T-helper 2 cell (primary cell): Measurements from ENCODE around the gene DDX20.
A peak's percentile ranks its signal among the peaks of the same experiment; 100 is the strongest.

Experiments
- DNase-seq, 5 experiments: peaks; one replicate each; pipeline versions ENCODE4 v3.0.0 to v3.0.0-alpha.2; 2012 to 2022

The DDX20 gene

DNA sequence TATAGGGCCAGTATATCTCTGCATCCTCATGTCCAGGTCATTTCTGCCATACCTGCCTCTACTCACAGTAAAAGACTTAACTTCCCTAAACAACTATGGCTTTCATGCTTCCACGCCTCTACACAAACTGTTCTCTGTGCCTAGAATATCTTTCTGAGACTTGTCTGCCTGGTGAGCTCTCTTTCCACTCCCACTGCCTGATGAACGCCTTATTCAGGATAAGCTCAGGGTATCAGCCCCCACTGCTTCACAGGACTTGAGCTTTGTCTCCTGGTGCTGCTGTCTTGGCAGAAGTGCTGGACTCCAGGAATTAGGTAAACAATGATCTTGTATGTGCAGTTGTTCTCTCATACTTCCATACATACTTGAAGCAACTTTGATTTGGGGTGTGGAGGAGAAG is 4.8 kb upstream of the DDX20 start:
- no peak for DNase-seq

DNA sequence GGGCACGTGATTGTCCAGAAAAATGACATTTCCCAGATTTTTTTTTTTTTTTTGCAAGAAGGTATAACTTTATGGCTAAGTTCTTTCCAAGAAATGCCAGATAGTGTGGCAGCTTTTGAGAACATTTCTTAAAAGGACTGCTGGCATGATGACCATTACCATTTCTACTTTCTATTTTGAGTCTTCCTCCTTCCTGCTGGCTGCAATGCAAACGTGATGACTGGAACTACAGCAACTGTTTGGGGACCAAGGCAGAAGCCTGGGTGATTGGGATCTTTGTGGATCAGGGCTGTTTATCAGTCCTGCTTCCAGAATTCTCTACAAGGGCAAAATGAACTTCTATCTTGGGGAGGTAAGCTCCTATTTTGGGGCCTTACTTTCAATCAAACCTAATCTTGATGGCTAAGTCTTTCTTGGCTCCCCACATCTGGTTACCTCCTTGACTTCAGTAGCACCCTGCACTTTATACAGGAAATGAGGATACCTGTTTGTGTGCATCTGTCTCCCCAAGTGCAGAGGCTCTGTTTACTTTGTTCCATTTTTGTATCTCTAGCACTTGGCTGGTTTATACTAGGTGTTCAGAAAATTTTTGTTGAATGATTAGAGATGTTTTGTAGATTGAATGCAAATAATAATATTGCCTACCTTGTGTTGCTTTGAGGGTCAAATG is 3.7 kb upstream of the DDX20 start:
- DNase-seq = peak in 1 of 5 experiments; percentile 17

- peak in 2 of 5 experiments; percentile 16 to 84 for DNase-seq
Observed at GRCh38 chr1:111754984-111755330, 744 bp upstream of the DDX20 start.

DNA sequence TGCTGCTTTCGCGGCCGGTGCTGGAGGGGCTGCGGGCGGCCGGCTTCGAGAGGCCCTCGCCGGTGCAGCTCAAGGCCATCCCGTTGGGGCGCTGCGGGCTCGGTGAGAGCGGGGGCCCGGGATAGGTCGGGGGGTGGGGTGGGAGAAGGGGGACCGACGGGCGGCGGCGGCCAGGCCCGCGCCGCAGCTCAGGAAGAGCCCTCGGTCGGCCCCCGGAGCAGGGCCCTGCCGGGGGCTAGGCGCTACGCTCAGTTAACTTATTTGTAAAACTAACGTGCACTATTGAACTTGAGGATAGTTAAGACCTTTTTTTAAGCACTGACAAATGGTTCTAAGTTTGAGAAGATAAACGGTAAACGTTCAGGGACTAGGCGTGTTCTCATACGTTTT is 418 bp downstream of the DDX20 start:
- DNase-seq = no peak

GRCh38 chr1:111758373-111758772 is 2.7 kb downstream of the DDX20 start:
- peak in 1 of 5 experiments; percentile 15 for DNase-seq

GRCh38 chr1:111761717-111762116 is 6.0 kb downstream of the DDX20 start:
- no peak for DNase-seq

DNA sequence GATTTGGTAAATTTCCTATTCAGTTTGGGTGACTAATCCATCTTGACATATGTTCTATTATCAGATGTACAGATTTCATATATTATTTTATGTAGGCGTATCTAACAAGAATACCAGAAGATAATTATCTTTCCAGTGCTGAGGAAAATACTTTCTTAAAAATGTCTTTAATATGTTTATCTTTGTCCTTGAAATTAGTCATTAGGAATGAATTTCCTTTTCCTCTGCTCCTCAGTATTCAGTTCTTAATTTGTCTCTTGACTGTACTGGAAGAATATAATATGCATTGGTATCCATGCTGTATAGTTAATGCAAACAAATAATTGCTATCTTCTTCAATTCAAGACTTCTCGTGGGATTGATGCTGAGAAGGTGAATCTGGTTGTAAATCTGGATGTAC is 6.6 kb downstream of the DDX20 start:
- DNase-seq = no peak

GRCh38 chr1:111768023-111768422 is 12.3 kb downstream of the DDX20 start:
- no peak for DNase-seq

- no peak for DNase-seq
Observed at GRCh38 chr1:111768625-111769024, 12.9 kb downstream of the DDX20 start.

GRCh38 chr1:111769517-111770146 is 13.9 kb downstream of the DDX20 start:
- DNase-seq = peak in 3 of 5 experiments; percentile 25 to 81 (median 30)

DNA sequence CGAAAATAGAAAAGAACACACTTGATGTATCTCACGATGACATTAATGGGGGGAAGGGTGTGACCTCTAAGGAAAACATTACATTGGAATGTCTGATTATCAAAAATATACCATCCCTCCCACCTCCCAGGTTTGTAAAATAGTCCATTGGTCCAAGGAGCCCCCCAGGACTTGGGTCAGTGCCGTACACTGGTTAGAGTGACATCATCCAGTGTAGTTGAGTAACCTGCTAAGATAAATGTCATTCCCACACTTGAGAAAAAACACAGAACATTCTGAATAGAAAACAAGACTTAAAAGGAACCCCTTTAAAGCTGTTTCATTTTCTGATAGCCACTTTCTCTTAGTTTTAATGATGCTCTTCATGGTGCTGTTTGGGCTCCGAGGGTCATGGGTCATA is 15.2 kb downstream of the DDX20 start:
- no peak for DNase-seq

DNA sequence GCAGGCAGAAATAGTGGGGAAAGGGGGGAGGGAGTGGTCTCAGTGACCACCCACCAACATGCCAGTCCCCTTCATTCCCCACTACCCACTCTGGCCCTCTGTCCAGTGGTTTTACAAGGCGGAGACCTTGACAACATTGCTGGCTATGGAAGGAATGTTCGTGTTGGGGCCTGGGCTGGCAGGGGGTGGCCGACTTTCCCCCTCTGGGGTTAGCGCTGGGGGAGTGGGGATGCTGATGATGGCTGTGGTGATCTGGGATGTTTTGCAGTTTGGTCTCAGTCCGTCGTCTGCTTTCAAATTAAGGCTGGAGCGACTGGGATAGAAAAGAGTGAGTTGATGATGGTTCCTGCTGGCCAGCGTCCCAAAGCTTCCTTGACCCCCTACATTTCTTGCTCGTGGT is 20.3 kb downstream of the DDX20 start:
- no peak for DNase-seq

GRCh38 chr1:111776391-111776790 is 20.7 kb downstream of the DDX20 start:
- no peak for DNase-seq

GRCh38 chr1:111776861-111777260 is 21.2 kb downstream of the DDX20 start:
- no peak for DNase-seq

- no peak for DNase-seq
Observed at GRCh38 chr1:111777301-111777700, 21.6 kb downstream of the DDX20 start.

DNA sequence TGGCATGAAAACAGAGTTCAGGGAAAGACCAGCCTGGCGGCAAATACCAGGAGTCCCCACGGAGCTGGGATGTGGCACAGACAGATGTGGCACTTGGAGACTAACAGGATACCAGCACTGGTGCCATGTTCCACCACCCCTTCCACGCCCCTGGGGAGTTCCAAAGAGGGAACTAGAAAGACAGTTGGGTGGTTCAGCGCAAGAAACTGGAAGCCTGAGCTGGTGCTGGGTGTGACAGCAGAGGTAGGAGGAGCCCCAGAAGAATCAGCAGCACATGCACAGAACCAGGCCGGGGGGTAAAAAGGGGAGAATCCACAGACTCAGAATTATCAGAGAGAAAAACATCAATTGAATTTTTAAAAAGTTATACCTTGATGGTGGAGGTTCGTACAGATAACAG is 22.4 kb downstream of the DDX20 start:
- DNase-seq = no peak

- DNase-seq = no peak
Observed at GRCh38 chr1:111778541-111779051, 22.9 kb downstream of the DDX20 start.

DNA sequence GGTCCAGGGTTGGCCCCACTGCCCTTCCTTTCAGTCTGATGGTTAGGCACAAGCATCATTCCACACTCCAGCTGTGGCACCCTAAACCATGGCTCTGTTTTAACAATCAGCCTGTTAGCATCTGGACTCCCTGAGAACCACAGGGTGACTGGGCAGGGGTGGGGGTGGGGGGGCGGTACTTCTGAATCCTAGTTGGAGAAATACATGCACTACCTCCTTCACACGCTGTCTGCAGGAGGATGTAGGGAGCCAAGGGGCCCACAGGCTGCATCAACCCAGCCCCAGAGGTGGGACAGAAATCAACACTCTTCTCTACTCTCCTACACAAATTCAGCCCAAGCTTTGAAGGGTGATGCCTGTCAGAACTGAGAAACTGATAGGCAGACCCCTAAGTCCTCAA is 23.8 kb downstream of the DDX20 start:
- DNase-seq = no peak

GRCh38 chr1:111784273-111784901 is 28.7 kb downstream of the DDX20 start:
- DNase-seq = no peak

- no peak for DNase-seq
Observed at GRCh38 chr1:111786669-111787207, 31.0 kb downstream of the DDX20 start.

- no peak for DNase-seq
Observed at GRCh38 chr1:111789142-111789541, 33.4 kb downstream of the DDX20 start.

GRCh38 chr1:111789666-111790316 is 34.1 kb downstream of the DDX20 start:
- DNase-seq = no peak

DNA sequence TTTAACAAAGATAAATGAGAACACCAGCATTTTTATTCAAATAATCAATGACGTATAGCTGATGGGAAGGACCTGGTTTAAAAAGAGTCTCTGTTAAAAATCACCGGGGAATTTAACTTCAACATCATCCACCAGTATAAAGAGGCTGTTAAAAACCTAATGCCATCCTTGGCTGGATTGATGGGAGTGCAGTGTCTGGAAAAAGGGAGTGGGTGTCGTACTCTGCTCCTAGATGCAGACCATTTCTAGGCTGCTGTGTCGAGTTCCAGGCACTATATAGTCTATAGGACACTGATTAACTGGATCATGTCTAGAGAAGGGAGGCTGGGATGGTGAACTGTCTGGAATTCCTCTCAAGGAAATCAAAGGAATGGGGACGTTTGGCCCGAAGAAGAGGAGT is 36.1 kb downstream of the DDX20 start:
- no peak for DNase-seq
